ENCODE results near the gene GBP3. TPM values are rescaled to one million over a fixed set of nuclear protein-coding genes. Genes with fewer than 3 reads are reported as not detected.

Gene GBP3
- total and polyA plus RNA-seq, 2 donors (not counting 1 experiment from before 2014, with no cell fraction given) = 9.3 to 16.4 TPM

- Histone ChIP-seq H2AFZ (ENCODE audit: insufficient read depth, low read depth, low read length, poor library complexity, severe bottlenecking) (no peak overlapping the region), H3K36me3 (replicated peaks in 1 of 2; ENCODE audit: control extremely low read depth in 1 of 2, control insufficient read depth in 1 of 2, extremely low read depth in 1 of 2, insufficient read depth in 2 of 2, low read length in 1 of 2) (no peaks in the 10 kb centered on the region), H3K4me1 (ENCODE audit: control insufficient read depth in 2 of 2, insufficient read depth in 2 of 2, low read length in 2 of 2) (peaks cover 0 to 3% of the 10 kb centered on the region in 2 donors), H3K79me2 (ENCODE audit: control insufficient read depth, insufficient read depth, low read length) (no peaks in the 10 kb centered on the region), H3K4me2 (replicated peaks; ENCODE audit: low read depth, low read length, poor library complexity, severe bottlenecking) (no peak overlapping the region), H3K9ac (ENCODE audit: low read length) (no peak overlapping the region), H3K9me3 (ENCODE audit: control extremely low read depth in 1 of 3, control insufficient read depth in 2 of 3, insufficient read depth in 1 of 3, low read length in 2 of 3) (peaks cover 0 to 17% (median 7%) of the 10 kb centered on the region in 3 donors), H3K27ac (ENCODE audit: low read length in 2 of 2) (no peak overlapping the region), H4K20me1 (ENCODE audit: control insufficient read depth, insufficient read depth, low read length, poor library complexity, severe bottlenecking) (no peaks in the 10 kb centered on the region), H3K4me3 (ENCODE audit: control extremely low read depth in 1 of 5, extremely low read depth in 1 of 5, insufficient read depth in 1 of 5, low read depth in 2 of 5, low read length in 4 of 5) (no peak overlapping the region), H3K27me3 (replicated peaks in 1 of 4; ENCODE audit: control extremely low read depth in 1 of 4, control insufficient read depth in 3 of 4, insufficient read depth in 4 of 4, low read length in 3 of 4) (no peaks in the 10 kb centered on the region)
- CTCF ChIA-PET = no interaction called here
- peaks cover 14% of the 10 kb centered on the region for H3K4me1 Mint-ChIP-seq
- WGBS (ENCODE audit: insufficient coverage) = 80% methylated on average over 1 of the region's 3 CpGs
- intact Hi-C loops (cut with micrococcal nuclease) = no loop called here
- no peak for TF ChIP-seq EZH2 (IDR thresholded peaks at IDR 0.05; ENCODE audit: borderline replicate concordance, insufficient read depth, low read depth, low read length, poor library complexity, severe bottlenecking)
- no peak for TF ChIP-seq CTCF (IDR thresholded peaks at IDR 0.05)
- ATAC-seq (ENCODE audit: low read depth) (no peak), DNase-seq (no peak)
- H3K4me3 Mint-ChIP-seq = no peak overlapping the region
- no peak overlapping the region for H3K27ac Mint-ChIP-seq
- H3K27me3 Mint-ChIP-seq = no peaks in the 10 kb centered on the region
- no peaks in the 10 kb centered on the region for H3K9me3 Mint-ChIP-seq (ENCODE audit: insufficient read depth)
- POLR2A ChIA-PET = no interaction called here
Observed at GRCh38 chr1:89041119-89041641, 18.5 kb upstream of the GBP3 start.

GRCh38 chr1:89040315-89040626, 17.6 kb upstream of the GBP3 start:
- no peak for DNase-seq
- H3K36me3 ChIP-seq (replicated peaks in 1 of 2; ENCODE audit: control extremely low read depth in 1 of 2, control insufficient read depth in 1 of 2, extremely low read depth in 1 of 2, insufficient read depth in 2 of 2, low read length in 1 of 2) = no peaks in the 10 kb centered on the region
- no CpG with 5 or more reads among the region's 1 CpG for WGBS (ENCODE audit: insufficient coverage)
- H3K9ac ChIP-seq (ENCODE audit: low read length) = no peak overlapping the region
- peaks cover 0 to 17% (median 7%) of the 10 kb centered on the region in 3 donors for H3K9me3 ChIP-seq (ENCODE audit: control extremely low read depth in 1 of 3, control insufficient read depth in 2 of 3, insufficient read depth in 1 of 3, low read length in 2 of 3)
- H2AFZ ChIP-seq (ENCODE audit: insufficient read depth, low read depth, low read length, poor library complexity, severe bottlenecking) = no peak overlapping the region
- no peaks in the 10 kb centered on the region for H4K20me1 ChIP-seq (ENCODE audit: control insufficient read depth, insufficient read depth, low read length, poor library complexity, severe bottlenecking)
- no peak overlapping the region for H3K4me3 Mint-ChIP-seq
- H3K27ac Mint-ChIP-seq = no peak overlapping the region
- intact Hi-C loops (cut with micrococcal nuclease) = no loop called here
- peaks cover 0 to 3% of the 10 kb centered on the region in 2 donors for H3K4me1 ChIP-seq (ENCODE audit: control insufficient read depth in 2 of 2, insufficient read depth in 2 of 2, low read length in 2 of 2)
- H3K4me1 Mint-ChIP-seq = peaks cover 14% of the 10 kb centered on the region
- no peaks in the 10 kb centered on the region for H3K79me2 ChIP-seq (ENCODE audit: control insufficient read depth, insufficient read depth, low read length)
- ChIA-PET POLR2A (no interaction called here), CTCF (interaction anchor here (0.6 kb wide), 1 partner anchor 35 kb away, joined by 3 read pairs; no protein-coding TSS in a partner anchor)
- no peaks in the 10 kb centered on the region for H3K27me3 ChIP-seq (replicated peaks in 1 of 4; ENCODE audit: control extremely low read depth in 1 of 4, control insufficient read depth in 3 of 4, insufficient read depth in 4 of 4, low read length in 3 of 4)
- no peak for TF ChIP-seq CTCF (IDR thresholded peaks at IDR 0.05)
- TF ChIP-seq EZH2 (IDR thresholded peaks at IDR 0.05; ENCODE audit: borderline replicate concordance, insufficient read depth, low read depth, low read length, poor library complexity, severe bottlenecking) = no peak
- H3K27ac ChIP-seq (ENCODE audit: low read length in 2 of 2) = no peak overlapping the region
- no peaks in the 10 kb centered on the region for H3K9me3 Mint-ChIP-seq (ENCODE audit: insufficient read depth)
- no peak overlapping the region for H3K4me3 ChIP-seq (ENCODE audit: control extremely low read depth in 1 of 5, extremely low read depth in 1 of 5, insufficient read depth in 1 of 5, low read depth in 2 of 5, low read length in 4 of 5)
- H3K27me3 Mint-ChIP-seq = no peaks in the 10 kb centered on the region
- ATAC-seq (ENCODE audit: low read depth) = no peak
- no peak overlapping the region for H3K4me2 ChIP-seq (replicated peaks; ENCODE audit: low read depth, low read length, poor library complexity, severe bottlenecking)

Measured in B cell (primary cell).